ES-I3 (cell line): ENCODE measurements around the gene SPATA7.

Source experiments
- H3K36me3 ChIP-seq: 2 replicates; pipeline ENCODE4 v1.6.1; 2013; ENCODE audit warnings: mild to moderate bottlenecking, low read length, control low read depth, moderate library complexity; ENCODE audit not compliant: insufficient read depth
- H3K4me1 ChIP-seq: 2 replicates; pipeline ENCODE4 v1.6.1; 2013; ENCODE audit warnings: mild to moderate bottlenecking, control low read depth, low read length; ENCODE audit not compliant: insufficient read depth
- H3K9ac ChIP-seq: 2 replicates; pipeline ENCODE4 v1.6.1; 2013; ENCODE audit warnings: low read depth, mild to moderate bottlenecking, low read length, moderate library complexity
- H3K9me3 ChIP-seq: 2 replicates; pipeline ENCODE4 v1.6.1; 2013; ENCODE audit warnings: mild to moderate bottlenecking, low read length, moderate library complexity; ENCODE audit not compliant: control insufficient read depth, insufficient read depth

Gene SPATA7

DNA sequence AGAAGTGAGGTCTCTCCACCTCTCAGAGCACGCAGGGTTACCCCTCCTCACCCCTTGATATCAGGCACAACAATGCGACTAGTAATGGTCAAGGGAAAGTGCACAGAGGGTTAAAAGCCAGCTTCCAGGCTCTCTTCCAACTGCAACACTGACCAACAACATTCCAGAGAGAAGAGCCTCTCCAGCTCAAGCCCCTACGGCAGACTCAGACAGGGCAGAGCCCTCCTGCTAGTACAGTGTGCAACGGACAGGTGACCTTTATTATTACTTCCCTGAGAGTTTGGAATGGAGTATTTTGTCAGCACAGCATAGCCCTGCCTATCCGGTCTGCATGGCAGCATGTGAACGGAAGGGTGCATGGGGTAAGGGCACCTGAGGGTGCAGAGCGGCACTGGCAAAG lies 96.3 kb downstream of the SPATA7 start:
- H3K4me1 ChIP-seq = no peaks in the 10 kb centered on the region
- H3K36me3 ChIP-seq = peaks cover 2% of the 10 kb centered on the region; the same call in 1 of the 2 replicates
- H3K9ac ChIP-seq = no peak overlapping the region
- no peaks in the 10 kb centered on the region for H3K9me3 ChIP-seq

- no peaks in the 10 kb centered on the region for H3K9me3 ChIP-seq
- H3K36me3 ChIP-seq = peaks cover 2% of the 10 kb centered on the region; the same call in 1 of the 2 replicates
- no peaks in the 10 kb centered on the region for H3K4me1 ChIP-seq
- H3K9ac ChIP-seq = no peak overlapping the region
These were observed 97.1 kb downstream of the SPATA7 start for GRCh38 chr14:88482524-88482923.
